Heart left ventricle (tissue), 16 donors: Measurements from ENCODE around the gene ITPK1. TPM values are rescaled to one million over a fixed set of nuclear protein-coding genes. Genes with fewer than 3 reads are reported as not detected.

Experiments used
- ATAC-seq, 4 donors: fragments of 200-7000 bp; cut with Tn5 transposase; one replicate each; pipeline ENCODE4 v1.9.1; 2020 to 2022; ENCODE audit warnings: moderate library complexity in 4 of 4, mild to moderate bottlenecking in 3 of 4, moderate number of reproducible peaks in 1 of 4
- DNase-seq, 5 donors: peaks; one replicate each; pipeline ENCODE4 v3.0.0-alpha.2; 2020
- H3K27ac ChIP-seq, 12 donors: fragments of 200-600 bp; sonication (generic) in 4 of 12; one replicate each; pipeline versions ENCODE4 v1.5.0 to v1.8.0; 2016 to 2022; ENCODE audit warnings: mild to moderate bottlenecking in 2 of 12
- H3K27me3 ChIP-seq, 9 donors: fragments of 200-600 bp; sonication (generic) in 2 of 9; one replicate each; pipeline versions ENCODE4 v1.5.1 to v1.8.0; 2016 to 2022; ENCODE audit warnings: mild to moderate bottlenecking in 3 of 9
- H3K36me3 ChIP-seq, 9 donors: fragments of 200-600 bp; sonication (generic) in 2 of 9; one replicate each; pipeline versions ENCODE4 v1.5.0 to v1.8.0; 2018 to 2022; ENCODE audit warnings: mild to moderate bottlenecking in 2 of 9
- H3K4me1 ChIP-seq, 12 donors: fragments of 200-600 bp; sonication (generic) in 4 of 12; one replicate each; pipeline versions ENCODE4 v1.5.0 to v1.8.0; 2016 to 2022; ENCODE audit warnings: mild to moderate bottlenecking in 3 of 12
- H3K4me3 ChIP-seq, 12 donors: fragments of 200-600 bp; sonication (generic) in 4 of 12; one replicate each; pipeline versions ENCODE4 v1.5.0 to v1.8.0; 2017 to 2022; ENCODE audit warnings: mild to moderate bottlenecking in 9 of 12, moderate library complexity in 4 of 12
- H3K9me3 ChIP-seq, 12 donors: fragments of 200-600 bp; sonication (generic) in 4 of 12; one replicate each; pipeline versions ENCODE4 v1.5.0 to v1.8.0; 2016 to 2022; ENCODE audit warnings: mild to moderate bottlenecking in 1 of 12
- POLR2A ChIP-seq, 2 donors: fragments of 450-650 bp; IDR thresholded peaks; one replicate each; pipeline ENCODE4 v1.6.1; 2017; ENCODE audit warnings: antibody characterized with exemption in 2 of 2, mild to moderate bottlenecking in 2 of 2, moderate library complexity in 2 of 2
- WGBS, 4 donors: extraction: QIAGEN DNeasy Blood & Tissue Kit in 2 of 4; methylation state at CpG; one replicate each; pipeline versions ENCODE4 v1.1.5 to v1.1.7; 2013 to 2018; 5-methylcytosine and 5-hydroxymethylcytosine counted together
- intact Hi-C, 10 donors: fragments of 100-400 bp; cut with DNase I; formaldehyde crosslinking; loops; one replicate each; pipeline versions ENCODE4 v1.11.1 to v1.14.2; 2022
- polyA plus RNA-seq, 2 donors: library from polyadenylated mRNA; stranded (reverse); fragments of 200-250 nt; gene quantifications; one replicate each; pipeline ENCODE4 v1.2.3, GENCODE V29; 2013
- total RNA-seq, 9 donors: library from RNA; depleted of rRNA in 2 of 9; stranded (reverse); fragments of >200 nt in 2 of 9; fragmentation: NEBNext Ultra II Directional in 3 of 9; extraction: Animal tissue kit (Norgen Biotek cat#: 25700) in 3 of 9; gene quantifications; one replicate each; pipeline versions ENCODE4 v1.1.0 to v1.2.4, GENCODE V29; 2016 to 2023
- TF ChIP-seq, protein P1 (sequence below), 12 donors: fragments of 200-600 bp; sonication (generic) in 4 of 12; IDR thresholded peaks; one replicate each; pipeline versions ENCODE4 v1.5.0 to v1.8.0; 2018 to 2022; ENCODE audit warnings: antibody characterized with exemption in 12 of 12, mild to moderate bottlenecking in 5 of 12
- donor health status: ischemic (EF 13 %, LVEDD 7.1; RV severe dilation, severe dysfunction).
- donor health status: healthy with polysubstance abuse.
- donor health status: DM: no; HTN: yes; CAD: no.
- donor health status: DM: no; HTN: no; CAD: no.
- donor health status: ischemic (EF 25% LVEDD 6.9; RV normal size, moderate dysfunction).
- donor health status: ischemic (EF 25% LVEDD 5.7; RV mildly dilated, moderate dysfunction).
- donor health status: healthy.
- donor health status: DM: yes; HTN: yes; CAD: no.
- donor health status: ischemic (EF 35%, LVEDD 5.7; RV mildly dilated, moderate dysfunction).
- donor health status: nonischemic (EF 11% LVEDD 7.7; RV severe dilation, severe dysfunction).
- donor health status: DM: yes; HTN: yes; CAD: no.
- donor health status: PGD.
- donor health status: ischemic (EF 29% LVEDD 5.4; RV normal size, mild dysfunction).
- donor health status: nonischemic (EF 23%, LVEDD 6.1; RV moderate dilation, normal function).

ITPK1 gene
- total and polyA plus RNA-seq, 11 donors, result 44.5 to 158 (median 91.0) TPM

DNA sequence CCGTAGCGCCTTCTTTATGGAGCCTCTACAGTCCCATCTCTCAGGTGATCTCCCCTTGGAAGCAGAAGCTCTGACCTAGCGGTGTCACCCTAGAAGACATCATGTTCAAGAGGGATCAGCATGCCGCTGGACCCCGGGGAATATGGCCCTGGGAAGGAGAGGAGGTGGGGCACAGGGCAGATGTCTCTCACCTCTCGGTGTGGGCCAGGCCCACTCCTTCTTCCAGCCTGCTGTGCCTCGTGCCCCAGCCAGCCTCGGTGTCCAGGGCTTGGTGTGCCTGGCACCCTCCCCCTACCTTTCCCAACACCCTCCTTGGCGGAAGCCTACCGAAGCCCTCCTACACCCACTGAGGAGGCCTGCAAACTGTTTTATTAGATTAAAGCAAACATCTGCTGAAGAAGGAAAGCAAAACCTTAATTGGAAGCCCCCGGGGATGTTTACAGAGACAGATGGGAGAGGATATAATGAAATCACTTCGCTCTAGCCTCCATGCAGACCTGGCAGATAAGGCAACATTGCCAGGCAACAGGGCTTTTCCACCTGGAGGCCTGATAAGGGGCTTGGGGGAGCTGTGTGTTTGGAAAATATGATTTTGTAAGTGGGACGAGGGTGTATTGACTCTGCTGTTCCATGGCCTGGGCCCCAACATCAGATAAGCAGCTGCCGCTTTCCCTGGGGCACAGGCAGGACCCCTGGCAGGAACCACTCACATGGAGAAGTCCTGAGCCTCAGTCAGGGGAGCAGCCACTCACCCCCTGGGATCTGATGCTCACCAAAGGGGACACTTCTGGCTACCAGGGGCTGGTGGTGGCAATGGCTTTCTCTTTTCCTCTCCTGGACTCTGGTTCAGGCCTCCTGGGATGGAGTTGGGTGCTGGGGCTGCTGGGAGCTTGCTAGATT, 198.4 kb downstream of the ITPK1 start:
- no peak for TF ChIP-seq POLR2A (IDR thresholded peaks at IDR 0.05)
- TF ChIP-seq, protein P1, sequence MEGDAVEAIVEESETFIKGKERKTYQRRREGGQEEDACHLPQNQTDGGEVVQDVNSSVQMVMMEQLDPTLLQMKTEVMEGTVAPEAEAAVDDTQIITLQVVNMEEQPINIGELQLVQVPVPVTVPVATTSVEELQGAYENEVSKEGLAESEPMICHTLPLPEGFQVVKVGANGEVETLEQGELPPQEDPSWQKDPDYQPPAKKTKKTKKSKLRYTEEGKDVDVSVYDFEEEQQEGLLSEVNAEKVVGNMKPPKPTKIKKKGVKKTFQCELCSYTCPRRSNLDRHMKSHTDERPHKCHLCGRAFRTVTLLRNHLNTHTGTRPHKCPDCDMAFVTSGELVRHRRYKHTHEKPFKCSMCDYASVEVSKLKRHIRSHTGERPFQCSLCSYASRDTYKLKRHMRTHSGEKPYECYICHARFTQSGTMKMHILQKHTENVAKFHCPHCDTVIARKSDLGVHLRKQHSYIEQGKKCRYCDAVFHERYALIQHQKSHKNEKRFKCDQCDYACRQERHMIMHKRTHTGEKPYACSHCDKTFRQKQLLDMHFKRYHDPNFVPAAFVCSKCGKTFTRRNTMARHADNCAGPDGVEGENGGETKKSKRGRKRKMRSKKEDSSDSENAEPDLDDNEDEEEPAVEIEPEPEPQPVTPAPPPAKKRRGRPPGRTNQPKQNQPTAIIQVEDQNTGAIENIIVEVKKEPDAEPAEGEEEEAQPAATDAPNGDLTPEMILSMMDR (IDR thresholded peaks at IDR 0.05), result no peak
- intact Hi-C loops, result no loop called here
- H3K27me3 ChIP-seq, result peaks cover 0 to 35% (median under 1%) of the 10 kb centered on the region in 9 donors
- no peaks in the 10 kb centered on the region for H3K36me3 ChIP-seq
- H3K27ac ChIP-seq, result no peak overlapping the region
- 58 to 78% (median 64%) methylated on average over 14 of the region's 14 CpGs for WGBS, 4 donors
- H3K9me3 ChIP-seq, result no peaks in the 10 kb centered on the region
- DNase-seq (no peak), ATAC-seq (no peak)
- H3K4me3 ChIP-seq, result no peak overlapping the region
- no peaks in the 10 kb centered on the region for H3K4me1 ChIP-seq

DNA sequence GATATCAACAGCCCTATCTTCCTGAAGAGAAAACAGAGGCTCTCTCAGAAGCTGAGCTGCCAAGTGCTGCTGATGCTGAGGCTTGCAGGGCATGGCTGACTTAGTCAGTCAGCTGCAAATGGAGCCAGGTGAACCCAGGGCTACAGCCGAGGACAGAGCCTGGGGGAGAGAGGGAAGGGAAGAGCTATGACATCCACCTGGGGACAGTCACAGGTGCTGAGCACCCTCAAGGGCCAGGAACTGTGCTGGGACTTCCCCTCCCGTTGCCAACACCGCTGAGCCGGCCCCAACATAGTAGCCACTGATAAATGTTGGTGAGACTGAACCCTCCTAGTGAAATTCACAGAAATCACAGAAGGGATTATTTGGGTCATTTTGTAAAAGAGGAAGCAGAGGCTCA, 199.5 kb downstream of the ITPK1 start:
- TF ChIP-seq POLR2A (IDR thresholded peaks at IDR 0.05), result no peak
- TF ChIP-seq, protein P1 (IDR thresholded peaks at IDR 0.05), result no peak
- Histone ChIP-seq H3K27me3 (peaks cover 0 to 25% (median 0%) of the 10 kb centered on the region in 9 donors), H3K4me3 (no peak overlapping the region), H3K27ac (no peak overlapping the region), H3K36me3 (no peaks in the 10 kb centered on the region), H3K9me3 (no peaks in the 10 kb centered on the region), H3K4me1 (no peaks in the 10 kb centered on the region)
- ATAC-seq (no peak), DNase-seq (no peak)
- intact Hi-C loops, result no loop called here
- 54 to 70% (median 65%) methylated on average over 4 of the region's 4 CpGs for WGBS, 4 donors

DNA sequence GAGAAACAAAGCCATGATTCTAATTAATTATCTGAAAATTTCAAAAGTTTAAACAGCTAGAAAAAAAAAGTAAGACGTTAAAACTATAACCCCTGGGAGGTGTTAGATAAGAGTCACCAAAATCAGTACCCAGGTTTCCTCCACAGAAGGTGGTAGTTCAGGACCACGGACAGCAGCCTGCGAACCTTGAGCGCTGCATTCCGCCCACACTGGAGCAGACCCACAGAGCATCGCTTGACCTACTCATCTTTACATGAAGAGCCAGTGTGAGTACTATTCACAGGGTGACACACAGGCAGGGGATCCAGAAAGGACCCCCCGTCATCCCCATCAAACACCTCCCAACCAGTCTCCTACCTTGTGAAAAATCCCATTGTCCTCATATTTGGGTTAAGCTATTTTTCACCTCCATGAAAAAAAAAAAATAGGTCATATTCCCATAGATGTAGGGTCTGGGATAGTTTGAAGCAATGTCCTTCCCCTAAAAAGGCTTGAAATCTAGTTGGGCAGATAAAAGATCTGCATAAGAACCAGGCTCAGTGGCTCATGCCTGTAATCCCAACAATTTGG, 201.6 kb downstream of the ITPK1 start:
- 4 to 6% (median 5%) methylated on average over 7 of the region's 7 CpGs for WGBS, 4 donors
- ATAC-seq, result peak in 1 of 4 donors; percentile 42
- H3K4me1 ChIP-seq, result no peaks in the 10 kb centered on the region
- peaks cover 0 to 22% (median 0%) of the 10 kb centered on the region in 9 donors for H3K27me3 ChIP-seq
- no peak overlapping the region for H3K4me3 ChIP-seq
- no peak overlapping the region for H3K27ac ChIP-seq
- no peaks in the 10 kb centered on the region for H3K9me3 ChIP-seq
- H3K36me3 ChIP-seq, result no peaks in the 10 kb centered on the region
- peak in 1 of 5 donors; percentile 49 for DNase-seq
- intact Hi-C loops, result no loop called here
- TF ChIP-seq POLR2A (IDR thresholded peaks at IDR 0.05), result no peak
- TF ChIP-seq, protein P1 (IDR thresholded peaks at IDR 0.05), result no peak

DNA sequence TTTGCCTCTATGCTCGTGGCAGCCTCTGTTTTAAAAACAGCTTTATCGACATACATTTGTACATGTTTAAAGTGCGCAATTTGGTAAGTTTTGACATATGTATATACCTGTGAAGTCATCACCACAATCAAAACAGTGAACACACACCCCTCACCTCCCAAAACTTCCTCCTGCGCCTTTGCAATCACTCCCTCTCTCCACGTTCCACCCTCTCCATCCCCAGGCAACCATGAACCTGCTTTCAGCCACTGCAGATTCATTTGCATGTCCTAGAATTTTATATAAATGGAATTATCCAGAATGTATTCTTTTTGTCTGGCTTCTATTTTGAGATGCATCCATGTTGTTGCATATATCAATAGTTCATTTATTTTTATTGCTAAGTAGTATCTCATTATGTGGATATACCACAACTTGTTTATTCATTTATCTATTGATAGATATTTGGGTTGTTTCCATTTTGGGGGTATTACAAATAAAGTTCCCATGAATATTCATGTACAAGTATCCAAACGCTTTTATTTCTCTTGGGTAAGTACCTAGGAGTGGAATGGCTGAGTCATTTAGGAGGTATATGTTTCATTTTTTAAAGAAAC, 208.3 kb downstream of the ITPK1 start:
- Histone ChIP-seq H3K4me1 (peaks cover 0 to 7% (median 0%) of the 10 kb centered on the region in 12 donors), H3K9me3 (no peaks in the 10 kb centered on the region), H3K36me3 (no peaks in the 10 kb centered on the region), H3K4me3 (no peak overlapping the region), H3K27ac (no peak overlapping the region), H3K27me3 (peaks cover 0 to 25% (median 5%) of the 10 kb centered on the region in 9 donors)
- TF ChIP-seq POLR2A (IDR thresholded peaks at IDR 0.05), result no peak
- TF ChIP-seq, protein P1 (IDR thresholded peaks at IDR 0.05), result no peak
- intact Hi-C loops, result no loop called here
- 69 to 77% (median 73%) methylated on average over 6 of the region's 6 CpGs for WGBS, 4 donors
- no peak for DNase-seq
- ATAC-seq, result no peak
